Measurements from ENCODE around the gene PRSS36.

- peak in 1 of 4 experiments; percentile 13 for TF ChIP-seq CTCF (IDR thresholded peaks at IDR 0.05)
- no peak for TF ChIP-seq POLR2AphosphoS5 (IDR thresholded peaks at IDR 0.05)
These were observed 1.6 kb downstream of the PRSS36 start for GRCh38 chr16:31148281-31148728.

Measured in prostate gland (tissue), 2 donors.